ENCODE results near the gene OR52B2.
"Not testable (repeated sequence)": the region's sequence is repeated elsewhere in the genome, so short reads cannot be mapped to it uniquely, and the experiment has no call there.

OR52B2 gene

GRCh38 chr11:6151117-6151516, 19.0 kb downstream of the OR52B2 start:
- DNase-seq: no peak

- DNase-seq: not testable (repeated sequence)
Observed at GRCh38 chr11:6143737-6144136, 26.4 kb downstream of the OR52B2 start.

- no peak for DNase-seq
Observed at GRCh38 chr11:6142936-6143335, 27.2 kb downstream of the OR52B2 start.

- not testable (repeated sequence) for DNase-seq
Observed at GRCh38 chr11:6135936-6136335, 34.2 kb downstream of the OR52B2 start.

- no peak for DNase-seq
Observed at GRCh38 chr11:6132431-6132830, 37.7 kb downstream of the OR52B2 start.

- no peak for DNase-seq
Observed at GRCh38 chr11:6129635-6130034, 40.5 kb downstream of the OR52B2 start.

- DNase-seq: no peak
Observed at GRCh38 chr11:6129011-6129410, 41.1 kb downstream of the OR52B2 start.

- no peak for DNase-seq
Observed at GRCh38 chr11:6127881-6128280, 42.2 kb downstream of the OR52B2 start.

- no peak for DNase-seq
Observed at GRCh38 chr11:6124245-6124644, 45.9 kb downstream of the OR52B2 start.
